ENCODE measurements around the gene PGA3.
"Not testable (repeated sequence)": the region's sequence is repeated elsewhere in the genome, so short reads cannot be mapped to it uniquely, and the experiment has no call there.

PGA3 gene

DNA sequence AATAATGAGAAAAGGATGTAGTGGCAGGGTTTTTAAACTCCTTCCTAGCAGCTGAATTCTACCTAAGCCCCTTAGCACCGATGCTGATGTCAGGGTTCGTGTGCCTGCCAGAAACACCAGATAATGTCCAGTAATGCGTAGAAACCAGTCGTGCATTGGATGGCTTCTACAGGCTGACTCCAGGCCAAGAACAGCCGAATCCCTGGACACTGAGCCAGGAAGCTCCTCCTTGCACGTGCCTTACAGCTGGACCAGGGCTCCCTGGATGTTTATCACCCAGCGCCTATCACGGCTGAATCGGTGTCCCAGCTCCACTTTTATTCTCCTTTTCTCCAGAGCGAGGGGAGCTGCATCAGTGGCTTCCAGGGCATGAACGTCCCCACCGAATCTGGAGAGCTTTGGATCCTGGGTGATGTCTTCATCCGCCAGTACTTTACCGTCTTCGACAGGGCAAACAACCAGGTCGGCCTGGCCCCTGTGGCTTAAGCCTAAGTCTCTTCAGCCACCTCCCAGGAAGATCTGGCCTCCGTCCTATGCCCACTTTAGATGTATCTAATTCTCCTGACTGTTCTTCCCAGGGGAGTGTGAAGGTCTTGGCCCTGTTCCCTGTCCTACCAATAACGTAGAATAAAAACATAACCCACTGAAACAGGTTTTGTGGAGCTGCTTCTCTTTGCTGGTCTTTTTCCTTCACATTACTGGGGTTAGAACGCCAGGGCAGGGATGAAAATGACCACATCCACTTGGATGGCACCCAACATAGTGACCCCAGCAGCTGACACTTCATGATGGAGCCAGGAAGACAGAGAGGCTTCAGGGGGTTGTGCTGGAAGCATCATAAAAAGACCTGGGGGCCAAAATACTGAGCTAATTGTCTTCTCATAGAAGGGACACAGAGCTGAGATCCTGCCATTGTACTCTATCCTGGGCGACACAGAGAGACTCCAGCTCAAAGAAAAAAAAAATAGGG, 47.8 kb downstream of the PGA3 start:
- DNase-seq (ENCODE audit: low read depth, low spot score), result not testable (repeated sequence)

DNA sequence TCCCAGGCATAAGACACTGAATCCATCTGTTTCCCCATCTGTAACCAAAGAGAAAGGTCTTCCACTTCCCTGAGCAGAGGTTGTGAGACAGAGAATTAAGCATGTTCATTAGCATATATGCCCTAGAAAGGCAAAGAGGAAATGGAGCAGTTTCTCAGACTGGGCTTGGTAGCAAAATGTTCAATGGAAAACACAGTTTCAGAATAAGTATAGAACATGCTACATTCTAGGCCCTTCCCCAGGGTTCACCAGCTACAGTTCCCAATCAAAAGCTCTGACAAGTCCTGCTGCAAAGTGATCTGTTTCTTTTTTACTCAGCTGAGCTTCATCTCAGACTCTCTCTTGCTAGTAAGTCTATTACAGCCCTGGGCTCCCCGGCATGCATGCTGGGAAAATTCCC, 49.0 kb downstream of the PGA3 start:
- DNase-seq (ENCODE audit: low read depth, low spot score), result not testable (repeated sequence)

- DNase-seq (ENCODE audit: low read depth, low spot score), result peak; percentile 26
Measured at GRCh38 chr11:61254403-61255025, 51.2 kb downstream of the PGA3 start.

DNA sequence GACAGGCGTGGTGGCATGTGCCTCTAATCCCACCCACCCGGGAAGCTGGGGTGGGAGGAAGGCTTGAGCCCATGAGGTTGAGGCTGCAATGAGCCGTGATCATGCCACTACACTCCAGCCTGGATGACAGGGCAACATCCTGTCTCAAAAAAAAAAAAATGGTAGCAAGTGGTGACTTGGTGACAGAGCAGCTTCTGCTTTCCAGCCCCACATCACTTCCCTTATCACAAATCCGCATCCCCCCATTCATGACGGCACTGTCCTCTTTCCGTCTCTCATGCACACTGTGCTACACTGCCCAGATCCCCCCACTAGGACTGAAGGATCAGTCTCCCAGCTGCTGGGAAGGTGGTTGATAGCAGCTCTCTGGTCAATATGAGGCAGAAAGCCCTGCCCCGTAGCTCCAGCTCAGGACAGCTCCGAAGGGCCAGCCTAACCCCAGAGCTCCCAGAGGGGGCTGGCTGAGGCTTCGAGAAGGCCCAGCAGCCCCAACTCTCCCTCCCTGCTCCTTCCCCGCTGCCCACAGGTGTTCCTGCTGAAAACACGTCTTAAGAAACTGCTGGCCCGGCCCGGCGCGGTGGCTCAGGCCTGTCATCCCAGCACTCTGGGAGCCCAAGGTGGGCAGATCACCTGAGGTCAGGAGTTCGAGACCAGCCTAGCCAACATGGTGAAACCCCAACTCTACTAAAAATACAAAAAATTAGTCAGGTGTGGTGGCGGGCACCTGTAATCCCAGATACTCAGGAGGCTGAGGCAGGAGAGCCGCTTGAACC, 53.6 kb downstream of the PGA3 start:
- no peak for DNase-seq (ENCODE audit: low read depth, low spot score)

GRCh38 chr11:61258546-61258945, 55.2 kb downstream of the PGA3 start:
- DNase-seq (ENCODE audit: low read depth, low spot score), result no peak

DNA sequence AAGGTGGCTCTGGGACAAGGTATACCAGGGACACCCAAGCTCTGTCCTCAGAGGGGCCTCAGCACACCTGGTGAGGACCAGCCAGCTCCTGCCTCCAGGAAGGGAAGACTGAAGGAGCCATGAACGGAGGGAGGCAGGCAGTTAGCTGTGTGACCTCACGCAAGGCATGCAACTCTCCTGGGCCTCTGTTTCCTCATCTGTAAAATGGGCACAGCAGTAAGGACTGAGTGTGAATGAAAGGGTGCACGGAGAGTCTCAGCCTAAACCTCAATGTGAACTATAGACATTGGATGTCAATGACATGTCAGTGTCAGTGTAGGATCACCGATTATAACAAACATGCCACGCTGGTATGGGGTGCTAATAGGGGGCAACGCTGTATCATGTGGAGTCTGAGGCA, 56.0 kb downstream of the PGA3 start:
- DNase-seq (ENCODE audit: low read depth, low spot score), result no peak

Data from activated naive CD8-positive, alpha-beta T cell treated with anti-CD3 and anti-CD28 coated beads, Interleukin-2, amount 50 U/mL, for 16 hours (primary cell).